Measurements from ENCODE around the gene FBH1.
A peak's percentile ranks its signal among the peaks of the same experiment; 100 is the strongest.

FBH1 gene

GRCh38 chr10:5885619-5886018 is 4.4 kb upstream of the FBH1 start:
- H3K4me3 ChIP-seq (ENCODE audit: low read depth, low read length, poor library complexity, severe bottlenecking), result no peak overlapping the region
- H3K27ac ChIP-seq (ENCODE audit: low read depth, low read length, poor library complexity, severe bottlenecking), result no peak overlapping the region
- H3K27me3 ChIP-seq (ENCODE audit: insufficient read depth, low read length), result no peaks in the 10 kb centered on the region
- H4K20me1 ChIP-seq (ENCODE audit: insufficient read depth, low read length), result no peaks in the 10 kb centered on the region
- no peak overlapping the region for H3K4me2 ChIP-seq (ENCODE audit: low read length)
- peaks cover 2% of the 10 kb centered on the region for H3K79me2 ChIP-seq (ENCODE audit: insufficient read depth, low read length)
- no peak overlapping the region for H3K9ac ChIP-seq (ENCODE audit: low read length)
- H3K36me3 ChIP-seq (ENCODE audit: insufficient read depth, low read length), result peaks cover 49% of the 10 kb centered on the region
- no peaks in the 10 kb centered on the region for H3K9me3 ChIP-seq (ENCODE audit: low read length)
- H3K4me1 ChIP-seq (ENCODE audit: insufficient read depth, low read length, severe bottlenecking), result peaks cover 23% of the 10 kb centered on the region
- H3K9me2 ChIP-seq (ENCODE audit: low read depth, low read length), result no peaks in the 10 kb centered on the region
- no peak overlapping the region for H2AFZ ChIP-seq (ENCODE audit: low read length)
- TF ChIP-seq EZH2 (IDR thresholded peaks at IDR 0.05; ENCODE audit: borderline replicate concordance, low read length) (no peak), CTCF (IDR thresholded peaks at IDR 0.05; ENCODE audit: low read length) (no peak)
- H3F3A ChIP-seq (ENCODE audit: insufficient read depth, low read length), result no peaks in the 10 kb centered on the region

- Histone ChIP-seq H3K9ac (ENCODE audit: low read length) (no peak overlapping the region), H3K9me2 (ENCODE audit: low read depth, low read length) (no peaks in the 10 kb centered on the region), H3K79me2 (ENCODE audit: insufficient read depth, low read length) (peaks cover 13% of the 10 kb centered on the region), H3F3A (ENCODE audit: insufficient read depth, low read length) (no peaks in the 10 kb centered on the region), H4K20me1 (ENCODE audit: insufficient read depth, low read length) (no peaks in the 10 kb centered on the region), H3K27ac (ENCODE audit: low read depth, low read length, poor library complexity, severe bottlenecking) (no peak overlapping the region), H3K36me3 (ENCODE audit: insufficient read depth, low read length) (peaks cover 46% of the 10 kb centered on the region), H3K4me1 (ENCODE audit: insufficient read depth, low read length, severe bottlenecking) (peaks cover 38% of the 10 kb centered on the region), H3K9me3 (ENCODE audit: low read length) (no peaks in the 10 kb centered on the region), H3K4me3 (ENCODE audit: low read depth, low read length, poor library complexity, severe bottlenecking) (no peak overlapping the region), H3K27me3 (ENCODE audit: insufficient read depth, low read length) (no peaks in the 10 kb centered on the region), H3K4me2 (ENCODE audit: low read length) (no peak overlapping the region), H2AFZ (ENCODE audit: low read length) (no peak overlapping the region)
- TF ChIP-seq CTCF (IDR thresholded peaks at IDR 0.05; ENCODE audit: low read length) (no peak), EZH2 (IDR thresholded peaks at IDR 0.05; ENCODE audit: borderline replicate concordance, low read length) (no peak)
Observed at GRCh38 chr10:5887029-5887428, 3.0 kb upstream of the FBH1 start.

GRCh38 chr10:5887641-5888040 is 2.4 kb upstream of the FBH1 start:
- H3K9me3 ChIP-seq (ENCODE audit: low read length), result no peaks in the 10 kb centered on the region
- no peak for TF ChIP-seq EZH2 (IDR thresholded peaks at IDR 0.05; ENCODE audit: borderline replicate concordance, low read length)
- TF ChIP-seq CTCF (IDR thresholded peaks at IDR 0.05; ENCODE audit: low read length), result no peak
- no peak overlapping the region for H3K27ac ChIP-seq (ENCODE audit: low read depth, low read length, poor library complexity, severe bottlenecking)
- H3K4me1 ChIP-seq (ENCODE audit: insufficient read depth, low read length, severe bottlenecking), result peaks cover 39% of the 10 kb centered on the region
- H3K79me2 ChIP-seq (ENCODE audit: insufficient read depth, low read length), result peaks cover 19% of the 10 kb centered on the region
- no peak overlapping the region; the same call in 1 of the 2 replicates for H3K9ac ChIP-seq (ENCODE audit: low read length)
- H3K4me2 ChIP-seq (ENCODE audit: low read length), result peak overlapping the region; percentile 87; the same call in 1 of the 2 replicates
- peak overlapping the region; percentile 94 for H3K4me3 ChIP-seq (ENCODE audit: low read depth, low read length, poor library complexity, severe bottlenecking)
- H3K27me3 ChIP-seq (ENCODE audit: insufficient read depth, low read length), result no peaks in the 10 kb centered on the region
- no peaks in the 10 kb centered on the region for H3F3A ChIP-seq (ENCODE audit: insufficient read depth, low read length)
- H3K36me3 ChIP-seq (ENCODE audit: insufficient read depth, low read length), result peaks cover 44% of the 10 kb centered on the region
- no peak overlapping the region for H2AFZ ChIP-seq (ENCODE audit: low read length)
- H4K20me1 ChIP-seq (ENCODE audit: insufficient read depth, low read length), result no peaks in the 10 kb centered on the region
- H3K9me2 ChIP-seq (ENCODE audit: low read depth, low read length), result no peaks in the 10 kb centered on the region

All from OCI-LY1 (cell line).